ENCODE measurements around the gene ANKEF1. TPM values are rescaled to one million over a fixed set of nuclear protein-coding genes. Genes with fewer than 3 reads are reported as not detected.

ANKEF1 gene
- total RNA-seq, 1 donor, result 0.84 TPM

- Histone ChIP-seq H3K9me3 (ENCODE audit: low read depth, low read length) (no peaks in the 10 kb centered on the region), H3K4me3 (ENCODE audit: low read length) (no peak overlapping the region), H3K27me3 (ENCODE audit: insufficient read depth, low read length) (no peaks in the 10 kb centered on the region), H3K4me1 (ENCODE audit: insufficient read depth, low read length) (no peaks in the 10 kb centered on the region)
Observed at GRCh38 chr20:10093087-10093591, 58.4 kb downstream of the ANKEF1 start.

- H3K9me3 ChIP-seq (ENCODE audit: low read depth, low read length), result no peaks in the 10 kb centered on the region
- no peaks in the 10 kb centered on the region for H3K4me1 ChIP-seq (ENCODE audit: insufficient read depth, low read length)
- H3K27me3 ChIP-seq (ENCODE audit: insufficient read depth, low read length), result no peaks in the 10 kb centered on the region
- H3K4me3 ChIP-seq (ENCODE audit: low read length), result no peak overlapping the region
Observed at GRCh38 chr20:10094566-10095173, 59.9 kb downstream of the ANKEF1 start.

GRCh38 chr20:10096790-10097189, 62.0 kb downstream of the ANKEF1 start:
- H3K4me1 ChIP-seq (ENCODE audit: insufficient read depth, low read length), result no peaks in the 10 kb centered on the region
- no peak overlapping the region for H3K4me3 ChIP-seq (ENCODE audit: low read length)
- no peaks in the 10 kb centered on the region for H3K27me3 ChIP-seq (ENCODE audit: insufficient read depth, low read length)
- no peaks in the 10 kb centered on the region for H3K9me3 ChIP-seq (ENCODE audit: low read depth, low read length)

- no peak overlapping the region for H3K4me3 ChIP-seq (ENCODE audit: low read length)
- no peaks in the 10 kb centered on the region for H3K9me3 ChIP-seq (ENCODE audit: low read depth, low read length)
- H3K27me3 ChIP-seq (ENCODE audit: insufficient read depth, low read length), result no peaks in the 10 kb centered on the region
- H3K4me1 ChIP-seq (ENCODE audit: insufficient read depth, low read length), result no peaks in the 10 kb centered on the region
Observed at GRCh38 chr20:10105046-10105445, 70.3 kb downstream of the ANKEF1 start.

Other genes with a start within 250 kb of the ANKEF1 start
- gene PAK5, start 195.9 kb upstream of the ANKEF1 start, total RNA-seq, result not detected
- not detected for gene SNAP25, start 183.8 kb downstream of the ANKEF1 start, total RNA-seq